H1 (cell line): Measurements from ENCODE around the gene SECTM1.

Experiments
- CREB1 ChIP-seq: IDR thresholded peaks from 2 replicates; pipeline ENCODE4 v1.6.1; 2012; ENCODE audit warnings: inconsistent platforms
- EZH2 ChIP-seq: fragments of 200-600 bp; sonication (generic); IDR thresholded peaks from 2 replicates; pipeline ENCODE4 v1.7.1; 2012; ENCODE audit warnings: low read depth, mild to moderate bottlenecking, moderate library complexity, low read length, inconsistent platforms; ENCODE audit not compliant: severe bottlenecking
- JUN ChIP-seq: IDR thresholded peaks from 2 replicates; pipeline ENCODE4 v1.6.1; 2011; ENCODE audit warnings: low read depth, mild to moderate bottlenecking, improper control_type of control experiment, low read length
- POLR2A ChIP-seq, 2 experiments: IDR thresholded peaks; 1 replicate in 1 of 2; 2 replicates in 1 of 2; pipeline ENCODE4 v1.6.1; 2011; ENCODE audit warnings: low read depth in 2 of 2, low read length in 2 of 2, mild to moderate bottlenecking in 2 of 2; ENCODE audit errors: control extremely low read depth in 1 of 2
- POLR2AphosphoS5 ChIP-seq: IDR thresholded peaks from 2 replicates; pipeline ENCODE4 v1.6.1; 2011; ENCODE audit warnings: low read depth, low read length
- ZNF274 ChIP-seq: IDR thresholded peaks from 2 replicates; pipeline ENCODE4 v1.7.0; 2012; ENCODE audit warnings: low read length, borderline replicate concordance; ENCODE audit errors: extremely low read depth
- TF ChIP-seq, protein P1 (sequence below), 3 experiments: IDR thresholded peaks; 1 replicate in 2 of 3; 2 replicates in 1 of 3; pipeline versions ENCODE4 v1.5.1 to v1.6.1; 2011; ENCODE audit warnings: low read length in 3 of 3, mild to moderate bottlenecking in 3 of 3, inconsistent platforms in 2 of 3, low read depth in 1 of 3, moderate library complexity in 1 of 3; ENCODE audit not compliant: insufficient read depth in 1 of 3; ENCODE audit errors: control extremely low read depth in 1 of 3
- TF ChIP-seq, protein P2 (sequence below): IDR thresholded peaks from 2 replicates; pipeline ENCODE4 v1.6.1; 2011; ENCODE audit warnings: low read depth, mild to moderate bottlenecking, low read length; ENCODE audit not compliant: insufficient read depth
- TF ChIP-seq, protein P3 (sequence below): IDR thresholded peaks from 2 replicates; pipeline ENCODE4 v1.6.1; 2011; ENCODE audit warnings: low read length, improper control_type of control experiment

- TF ChIP-seq POLR2AphosphoS5, result no peak
- no peak for TF ChIP-seq JUN
- TF ChIP-seq, protein P1, sequence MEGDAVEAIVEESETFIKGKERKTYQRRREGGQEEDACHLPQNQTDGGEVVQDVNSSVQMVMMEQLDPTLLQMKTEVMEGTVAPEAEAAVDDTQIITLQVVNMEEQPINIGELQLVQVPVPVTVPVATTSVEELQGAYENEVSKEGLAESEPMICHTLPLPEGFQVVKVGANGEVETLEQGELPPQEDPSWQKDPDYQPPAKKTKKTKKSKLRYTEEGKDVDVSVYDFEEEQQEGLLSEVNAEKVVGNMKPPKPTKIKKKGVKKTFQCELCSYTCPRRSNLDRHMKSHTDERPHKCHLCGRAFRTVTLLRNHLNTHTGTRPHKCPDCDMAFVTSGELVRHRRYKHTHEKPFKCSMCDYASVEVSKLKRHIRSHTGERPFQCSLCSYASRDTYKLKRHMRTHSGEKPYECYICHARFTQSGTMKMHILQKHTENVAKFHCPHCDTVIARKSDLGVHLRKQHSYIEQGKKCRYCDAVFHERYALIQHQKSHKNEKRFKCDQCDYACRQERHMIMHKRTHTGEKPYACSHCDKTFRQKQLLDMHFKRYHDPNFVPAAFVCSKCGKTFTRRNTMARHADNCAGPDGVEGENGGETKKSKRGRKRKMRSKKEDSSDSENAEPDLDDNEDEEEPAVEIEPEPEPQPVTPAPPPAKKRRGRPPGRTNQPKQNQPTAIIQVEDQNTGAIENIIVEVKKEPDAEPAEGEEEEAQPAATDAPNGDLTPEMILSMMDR (IDR thresholded peaks at IDR 0.05; ENCODE audit: control extremely low read depth in 1 of 3, insufficient read depth in 1 of 3, low read depth in 1 of 3, low read length in 3 of 3), result no peak
- TF ChIP-seq ZNF274, result no peak
- no peak for TF ChIP-seq EZH2
- no peak for TF ChIP-seq CREB1
- TF ChIP-seq, protein P2, sequence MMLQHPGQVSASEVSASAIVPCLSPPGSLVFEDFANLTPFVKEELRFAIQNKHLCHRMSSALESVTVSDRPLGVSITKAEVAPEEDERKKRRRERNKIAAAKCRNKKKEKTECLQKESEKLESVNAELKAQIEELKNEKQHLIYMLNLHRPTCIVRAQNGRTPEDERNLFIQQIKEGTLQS, result no peak
- TF ChIP-seq POLR2A (IDR thresholded peaks at IDR 0.05; ENCODE audit: control extremely low read depth in 1 of 2, low read depth in 2 of 2, low read length in 2 of 2), result no peak
- TF ChIP-seq, protein P3, sequence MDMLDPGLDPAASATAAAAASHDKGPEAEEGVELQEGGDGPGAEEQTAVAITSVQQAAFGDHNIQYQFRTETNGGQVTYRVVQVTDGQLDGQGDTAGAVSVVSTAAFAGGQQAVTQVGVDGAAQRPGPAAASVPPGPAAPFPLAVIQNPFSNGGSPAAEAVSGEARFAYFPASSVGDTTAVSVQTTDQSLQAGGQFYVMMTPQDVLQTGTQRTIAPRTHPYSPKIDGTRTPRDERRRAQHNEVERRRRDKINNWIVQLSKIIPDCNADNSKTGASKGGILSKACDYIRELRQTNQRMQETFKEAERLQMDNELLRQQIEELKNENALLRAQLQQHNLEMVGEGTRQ, result no peak
These were observed 10.0 kb upstream of the SECTM1 start for GRCh38 chr17:82343560-82343959.
